Measurements from ENCODE around the gene POLRMT.

GRCh38 chr19:634975-635652 is 1.8 kb upstream of the POLRMT start:
- TF ChIP-seq CTCF (IDR thresholded peaks at IDR 0.05) (no peak), GABPB1 (CRISPR knock-in tag; IDR thresholded peaks at IDR 0.05) (no peak), ZNF317 (CRISPR knock-in tag; IDR thresholded peaks at IDR 0.05; ENCODE audit: borderline replicate concordance, low read depth) (no peak), MAX (CRISPR knock-in tag; IDR thresholded peaks at IDR 0.05) (no peak), SMAD3 (CRISPR knock-in tag; IDR thresholded peaks at IDR 0.05; ENCODE audit: borderline replicate concordance) (no peak), FOXP1 (CRISPR knock-in tag; IDR thresholded peaks at IDR 0.05; ENCODE audit: borderline replicate concordance) (no peak), ZNF232 (CRISPR knock-in tag; IDR thresholded peaks at IDR 0.05) (no peak), ZMAT4 (CRISPR knock-in tag; IDR thresholded peaks at IDR 0.05) (no peak), ZNF138 (CRISPR knock-in tag; conservative IDR thresholded peaks at IDR 0.05) (no peak), CREM (CRISPR knock-in tag; IDR thresholded peaks at IDR 0.05) (no peak)
- TF ChIP-seq, protein P1, sequence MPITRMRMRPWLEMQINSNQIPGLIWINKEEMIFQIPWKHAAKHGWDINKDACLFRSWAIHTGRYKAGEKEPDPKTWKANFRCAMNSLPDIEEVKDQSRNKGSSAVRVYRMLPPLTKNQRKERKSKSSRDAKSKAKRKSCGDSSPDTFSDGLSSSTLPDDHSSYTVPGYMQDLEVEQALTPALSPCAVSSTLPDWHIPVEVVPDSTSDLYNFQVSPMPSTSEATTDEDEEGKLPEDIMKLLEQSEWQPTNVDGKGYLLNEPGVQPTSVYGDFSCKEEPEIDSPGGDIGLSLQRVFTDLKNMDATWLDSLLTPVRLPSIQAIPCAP (CRISPR knock-in tag; IDR thresholded peaks at IDR 0.05), result no peak
- TF ChIP-seq, protein P2, sequence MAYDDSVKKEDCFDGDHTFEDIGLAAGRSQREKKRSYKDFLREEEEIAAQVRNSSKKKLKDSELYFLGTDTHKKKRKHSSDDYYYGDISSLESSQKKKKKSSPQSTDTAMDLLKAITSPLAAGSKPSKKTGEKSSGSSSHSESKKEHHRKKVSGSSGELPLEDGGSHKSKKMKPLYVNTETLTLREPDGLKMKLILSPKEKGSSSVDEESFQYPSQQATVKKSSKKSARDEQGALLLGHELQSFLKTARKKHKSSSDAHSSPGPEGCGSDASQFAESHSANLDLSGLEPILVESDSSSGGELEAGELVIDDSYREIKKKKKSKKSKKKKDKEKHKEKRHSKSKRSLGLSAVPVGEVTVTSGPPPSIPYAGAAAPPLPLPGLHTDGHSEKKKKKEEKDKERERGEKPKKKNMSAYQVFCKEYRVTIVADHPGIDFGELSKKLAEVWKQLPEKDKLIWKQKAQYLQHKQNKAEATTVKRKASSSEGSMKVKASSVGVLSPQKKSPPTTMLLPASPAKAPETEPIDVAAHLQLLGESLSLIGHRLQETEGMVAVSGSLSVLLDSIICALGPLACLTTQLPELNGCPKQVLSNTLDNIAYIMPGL (CRISPR knock-in tag; IDR thresholded peaks at IDR 0.05), result no peak
